Liver (tissue), 9 donors: Measurements from ENCODE around the gene SPIN1. TPM values are rescaled to one million over a fixed set of nuclear protein-coding genes. Genes with fewer than 3 reads are reported as not detected.

ENCODE experiments used
- DNase-seq: peaks from one replicate; pipeline ENCODE4 v3.0.0-alpha.2; 2017; ENCODE audit warnings: low spot score
- H3K27ac ChIP-seq, 2 donors: one replicate each; pipeline ENCODE4 v1.7.0; 2013; ENCODE audit warnings: inconsistent platforms in 2 of 2, low read length in 2 of 2, control low read depth in 1 of 2, low read depth in 1 of 2, mild to moderate bottlenecking in 1 of 2
- H3K27me3 ChIP-seq, 4 donors: one replicate each; pipeline versions ENCODE4 v1.6.1 to v1.7.0; 2013; ENCODE audit warnings: low read length in 3 of 4, inconsistent platforms in 1 of 4, mild to moderate bottlenecking in 1 of 4, moderate library complexity in 1 of 4; ENCODE audit not compliant: control insufficient read depth in 4 of 4, insufficient read depth in 4 of 4
- H3K36me3 ChIP-seq, 4 donors: one replicate each; pipeline versions ENCODE4 v1.6.1 to v1.7.0; 2013; ENCODE audit warnings: low read length in 3 of 4, mild to moderate bottlenecking in 3 of 4, low read depth in 1 of 4, moderate library complexity in 1 of 4; ENCODE audit not compliant: control insufficient read depth in 4 of 4, insufficient read depth in 3 of 4
- H3K4me1 ChIP-seq, 4 donors: one replicate each; pipeline versions ENCODE4 v1.6.1 to v1.7.0; 2013; ENCODE audit warnings: low read length in 3 of 4, mild to moderate bottlenecking in 3 of 4, moderate library complexity in 1 of 4; ENCODE audit not compliant: control insufficient read depth in 4 of 4, insufficient read depth in 4 of 4
- H3K4me3 ChIP-seq, 3 donors: one replicate each; pipeline versions ENCODE4 v1.6.1 to v1.7.0; 2013; ENCODE audit warnings: low read length in 3 of 3, control low read depth in 1 of 3, low read depth in 1 of 3, mild to moderate bottlenecking in 1 of 3
- H3K9ac ChIP-seq, 2 donors: one replicate each; pipeline ENCODE4 v1.7.0; 2013; ENCODE audit warnings: low read length in 2 of 2, mild to moderate bottlenecking in 2 of 2, moderate library complexity in 2 of 2, control low read depth in 1 of 2, low read depth in 1 of 2
- H3K9me3 ChIP-seq, 4 donors: one replicate each; pipeline versions ENCODE4 v1.6.1 to v1.7.0; 2013; ENCODE audit warnings: low read length in 3 of 4; ENCODE audit not compliant: control insufficient read depth in 4 of 4
- EGR1 ChIP-seq, 2 donors: IDR thresholded peaks; 2 replicates each; pipeline ENCODE4 v1.6.1; 2016 to 2018; ENCODE audit warnings: antibody characterized with exemption in 2 of 2, low read depth in 2 of 2
- GABPA ChIP-seq, 2 donors: IDR thresholded peaks in 1 of 2; conservative IDR thresholded peaks in 1 of 2; 2 replicates each; pipeline ENCODE4 v1.6.1; 2016; ENCODE audit warnings: antibody characterized with exemption in 2 of 2, mild to moderate bottlenecking in 1 of 2, moderate library complexity in 1 of 2
- HNF4A ChIP-seq, 2 donors: conservative IDR thresholded peaks; 2 replicates each; pipeline ENCODE4 v1.6.1; 2016; ENCODE audit warnings: antibody characterized with exemption in 2 of 2, mild to moderate bottlenecking in 2 of 2
- HNF4G ChIP-seq: IDR thresholded peaks from 2 replicates; pipeline ENCODE4 v1.6.1; 2016; ENCODE audit warnings: antibody characterized with exemption
- JUND ChIP-seq, 2 donors: IDR thresholded peaks; 2 replicates each; pipeline ENCODE4 v1.6.1; 2016; ENCODE audit warnings: antibody characterized with exemption in 2 of 2
- NR2F2 ChIP-seq: IDR thresholded peaks from 2 replicates; pipeline ENCODE4 v1.6.1; 2016; ENCODE audit warnings: antibody characterized with exemption
- RXRA ChIP-seq, 2 donors: IDR thresholded peaks; 2 replicates each; pipeline ENCODE4 v1.6.1; 2017 to 2018; ENCODE audit warnings: antibody characterized with exemption in 2 of 2, mild to moderate bottlenecking in 1 of 2
- SP1 ChIP-seq: IDR thresholded peaks from 2 replicates; pipeline ENCODE4 v1.6.1; 2018; ENCODE audit warnings: antibody characterized with exemption, mild to moderate bottlenecking
- TAF1 ChIP-seq: conservative IDR thresholded peaks from 2 replicates; pipeline ENCODE4 v1.6.1; 2016; ENCODE audit warnings: antibody characterized with exemption, mild to moderate bottlenecking
- YY1 ChIP-seq: IDR thresholded peaks from 2 replicates; pipeline ENCODE4 v1.6.1; 2016; ENCODE audit warnings: antibody characterized with exemption, mild to moderate bottlenecking
- WGBS: extraction: QIAGEN DNeasy Blood & Tissue Kit; methylation state at CpG from one replicate; pipeline ENCODE4 v1.1.7; 2013; 5-methylcytosine and 5-hydroxymethylcytosine counted together
- polyA plus RNA-seq, 2 donors: library from polyadenylated mRNA; stranded (reverse) in 1 of 2; unstranded in 1 of 2; fragments of 200-250 nt in 1 of 2; fragments of >200 nt in 1 of 2; fragmentation: Nextera tagmentation in 1 of 2; extraction: Ambion mirVana in 1 of 2; gene quantifications; one replicate each; pipeline versions ENCODE4 v1.2.1 to v1.2.3, GENCODE V29; 2013 to 2015
- total RNA-seq, 2 donors: library from RNA; depleted of rRNA; stranded (reverse); fragments of >200 nt; gene quantifications; one replicate each; pipeline ENCODE4 v1.2.3, GENCODE V29; 2014
- TF ChIP-seq, protein P1 (sequence below): IDR thresholded peaks from 2 replicates; pipeline ENCODE4 v1.6.1; 2016; ENCODE audit warnings: antibody characterized with exemption
- TF ChIP-seq, protein P2 (sequence below): IDR thresholded peaks from 2 replicates; pipeline ENCODE4 v1.6.1; 2016; ENCODE audit warnings: antibody characterized with exemption, mild to moderate bottlenecking
- TF ChIP-seq, protein P3 (sequence below): IDR thresholded peaks from 2 replicates; pipeline ENCODE4 v1.6.1; 2016; ENCODE audit warnings: antibody characterized with exemption
- TF ChIP-seq, protein P4 (sequence below): fragments of 150-350 bp; IDR thresholded peaks from 2 replicates; pipeline ENCODE4 v1.5.1; 2017; ENCODE audit warnings: improper control_type of control experiment, low read depth, low read length; ENCODE audit not compliant: missing input control
- donor health status: healthy.
- donor health status: healthy.
- donor health status: healthy.
- donor health status: healthy.
- donor health status: healthy.

SPIN1 gene
- total and polyA plus RNA-seq, 4 donors: 9.0 to 30.3 (median 18.6) TPM

DNA sequence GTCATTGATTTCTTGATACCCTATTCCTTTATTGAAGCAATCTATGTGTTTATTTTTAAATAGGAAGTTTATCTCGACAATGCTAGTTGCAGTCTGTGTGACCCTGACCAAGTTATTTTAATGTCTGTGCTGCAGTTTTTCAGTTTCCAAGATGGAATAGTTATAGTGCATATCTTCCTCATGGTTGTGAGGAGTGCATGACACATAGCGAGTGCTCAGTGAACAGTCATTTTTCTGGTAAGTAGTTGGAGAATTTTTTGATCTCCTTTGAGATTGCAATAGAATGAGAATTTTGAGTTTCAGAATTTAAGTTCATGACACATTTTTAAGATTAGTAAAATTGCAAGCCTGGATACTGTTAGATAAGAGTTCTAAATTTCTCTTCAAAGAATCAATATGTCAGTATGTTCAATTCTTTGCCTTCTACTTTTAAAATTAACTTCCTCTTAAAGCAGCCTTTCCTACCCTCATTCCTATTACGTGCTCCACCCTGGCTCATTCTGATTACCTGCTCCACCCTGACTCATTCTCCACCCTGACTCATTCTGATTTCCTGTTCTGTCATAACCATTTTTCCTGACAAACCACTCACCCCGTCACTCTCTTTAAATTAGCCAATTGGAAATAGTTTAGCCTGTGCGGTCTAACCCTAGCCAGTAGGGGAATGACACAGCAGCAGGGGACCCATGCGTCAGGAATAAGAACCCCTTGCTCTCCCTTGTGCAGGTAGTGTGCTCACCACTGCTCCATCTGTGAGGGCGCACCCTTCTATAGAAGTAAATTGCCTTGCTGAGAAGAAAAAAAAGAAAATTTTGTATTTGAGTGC is 30.7 kb downstream of the SPIN1 start:
- no peak overlapping the region for H3K4me3 ChIP-seq
- peaks cover 0 to 2% (median 0%) of the 10 kb centered on the region in 4 donors for H3K4me1 ChIP-seq
- H3K27me3 ChIP-seq: no peaks in the 10 kb centered on the region
- DNase-seq: no peak
- whole genome bisulfite sequencing: 91% methylated on average over 7 of the region's 7 CpGs
- H3K27ac ChIP-seq: no peak overlapping the region
- H3K9me3 ChIP-seq: peaks cover 0 to 11% (median 4%) of the 10 kb centered on the region in 4 donors
- TF ChIP-seq YY1: no peak
- no peak for TF ChIP-seq NR2F2
- TF ChIP-seq, protein P1, sequence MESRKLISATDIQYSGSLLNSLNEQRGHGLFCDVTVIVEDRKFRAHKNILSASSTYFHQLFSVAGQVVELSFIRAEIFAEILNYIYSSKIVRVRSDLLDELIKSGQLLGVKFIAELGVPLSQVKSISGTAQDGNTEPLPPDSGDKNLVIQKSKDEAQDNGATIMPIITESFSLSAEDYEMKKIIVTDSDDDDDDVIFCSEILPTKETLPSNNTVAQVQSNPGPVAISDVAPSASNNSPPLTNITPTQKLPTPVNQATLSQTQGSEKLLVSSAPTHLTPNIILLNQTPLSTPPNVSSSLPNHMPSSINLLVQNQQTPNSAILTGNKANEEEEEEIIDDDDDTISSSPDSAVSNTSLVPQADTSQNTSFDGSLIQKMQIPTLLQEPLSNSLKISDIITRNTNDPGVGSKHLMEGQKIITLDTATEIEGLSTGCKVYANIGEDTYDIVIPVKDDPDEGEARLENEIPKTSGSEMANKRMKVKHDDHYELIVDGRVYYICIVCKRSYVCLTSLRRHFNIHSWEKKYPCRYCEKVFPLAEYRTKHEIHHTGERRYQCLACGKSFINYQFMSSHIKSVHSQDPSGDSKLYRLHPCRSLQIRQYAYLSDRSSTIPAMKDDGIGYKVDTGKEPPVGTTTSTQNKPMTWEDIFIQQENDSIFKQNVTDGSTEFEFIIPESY: no peak
- TF ChIP-seq, protein P2, sequence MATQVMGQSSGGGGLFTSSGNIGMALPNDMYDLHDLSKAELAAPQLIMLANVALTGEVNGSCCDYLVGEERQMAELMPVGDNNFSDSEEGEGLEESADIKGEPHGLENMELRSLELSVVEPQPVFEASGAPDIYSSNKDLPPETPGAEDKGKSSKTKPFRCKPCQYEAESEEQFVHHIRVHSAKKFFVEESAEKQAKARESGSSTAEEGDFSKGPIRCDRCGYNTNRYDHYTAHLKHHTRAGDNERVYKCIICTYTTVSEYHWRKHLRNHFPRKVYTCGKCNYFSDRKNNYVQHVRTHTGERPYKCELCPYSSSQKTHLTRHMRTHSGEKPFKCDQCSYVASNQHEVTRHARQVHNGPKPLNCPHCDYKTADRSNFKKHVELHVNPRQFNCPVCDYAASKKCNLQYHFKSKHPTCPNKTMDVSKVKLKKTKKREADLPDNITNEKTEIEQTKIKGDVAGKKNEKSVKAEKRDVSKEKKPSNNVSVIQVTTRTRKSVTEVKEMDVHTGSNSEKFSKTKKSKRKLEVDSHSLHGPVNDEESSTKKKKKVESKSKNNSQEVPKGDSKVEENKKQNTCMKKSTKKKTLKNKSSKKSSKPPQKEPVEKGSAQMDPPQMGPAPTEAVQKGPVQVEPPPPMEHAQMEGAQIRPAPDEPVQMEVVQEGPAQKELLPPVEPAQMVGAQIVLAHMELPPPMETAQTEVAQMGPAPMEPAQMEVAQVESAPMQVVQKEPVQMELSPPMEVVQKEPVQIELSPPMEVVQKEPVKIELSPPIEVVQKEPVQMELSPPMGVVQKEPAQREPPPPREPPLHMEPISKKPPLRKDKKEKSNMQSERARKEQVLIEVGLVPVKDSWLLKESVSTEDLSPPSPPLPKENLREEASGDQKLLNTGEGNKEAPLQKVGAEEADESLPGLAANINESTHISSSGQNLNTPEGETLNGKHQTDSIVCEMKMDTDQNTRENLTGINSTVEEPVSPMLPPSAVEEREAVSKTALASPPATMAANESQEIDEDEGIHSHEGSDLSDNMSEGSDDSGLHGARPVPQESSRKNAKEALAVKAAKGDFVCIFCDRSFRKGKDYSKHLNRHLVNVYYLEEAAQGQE: no peak
- no peak for TF ChIP-seq TAF1
- TF ChIP-seq RXRA (IDR thresholded peaks at IDR 0.05): no peak
- no peak for TF ChIP-seq JUND (IDR thresholded peaks at IDR 0.05)
- no peak for TF ChIP-seq GABPA (IDR thresholded peaks at IDR 0.05 in 1 of 2, conservative IDR thresholded peaks at IDR 0.05 in 1 of 2)
- TF ChIP-seq SP1: no peak
- no peak for TF ChIP-seq HNF4A (conservative IDR thresholded peaks at IDR 0.05)
- TF ChIP-seq, protein P3, sequence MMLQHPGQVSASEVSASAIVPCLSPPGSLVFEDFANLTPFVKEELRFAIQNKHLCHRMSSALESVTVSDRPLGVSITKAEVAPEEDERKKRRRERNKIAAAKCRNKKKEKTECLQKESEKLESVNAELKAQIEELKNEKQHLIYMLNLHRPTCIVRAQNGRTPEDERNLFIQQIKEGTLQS: no peak
- TF ChIP-seq, protein P4, sequence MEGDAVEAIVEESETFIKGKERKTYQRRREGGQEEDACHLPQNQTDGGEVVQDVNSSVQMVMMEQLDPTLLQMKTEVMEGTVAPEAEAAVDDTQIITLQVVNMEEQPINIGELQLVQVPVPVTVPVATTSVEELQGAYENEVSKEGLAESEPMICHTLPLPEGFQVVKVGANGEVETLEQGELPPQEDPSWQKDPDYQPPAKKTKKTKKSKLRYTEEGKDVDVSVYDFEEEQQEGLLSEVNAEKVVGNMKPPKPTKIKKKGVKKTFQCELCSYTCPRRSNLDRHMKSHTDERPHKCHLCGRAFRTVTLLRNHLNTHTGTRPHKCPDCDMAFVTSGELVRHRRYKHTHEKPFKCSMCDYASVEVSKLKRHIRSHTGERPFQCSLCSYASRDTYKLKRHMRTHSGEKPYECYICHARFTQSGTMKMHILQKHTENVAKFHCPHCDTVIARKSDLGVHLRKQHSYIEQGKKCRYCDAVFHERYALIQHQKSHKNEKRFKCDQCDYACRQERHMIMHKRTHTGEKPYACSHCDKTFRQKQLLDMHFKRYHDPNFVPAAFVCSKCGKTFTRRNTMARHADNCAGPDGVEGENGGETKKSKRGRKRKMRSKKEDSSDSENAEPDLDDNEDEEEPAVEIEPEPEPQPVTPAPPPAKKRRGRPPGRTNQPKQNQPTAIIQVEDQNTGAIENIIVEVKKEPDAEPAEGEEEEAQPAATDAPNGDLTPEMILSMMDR: no peak
- TF ChIP-seq HNF4G: no peak
- no peak for TF ChIP-seq EGR1 (IDR thresholded peaks at IDR 0.05; ENCODE audit: low read depth in 2 of 2)
- H3K9ac ChIP-seq: no peak overlapping the region
- H3K36me3 ChIP-seq: no peaks in the 10 kb centered on the region

DNA sequence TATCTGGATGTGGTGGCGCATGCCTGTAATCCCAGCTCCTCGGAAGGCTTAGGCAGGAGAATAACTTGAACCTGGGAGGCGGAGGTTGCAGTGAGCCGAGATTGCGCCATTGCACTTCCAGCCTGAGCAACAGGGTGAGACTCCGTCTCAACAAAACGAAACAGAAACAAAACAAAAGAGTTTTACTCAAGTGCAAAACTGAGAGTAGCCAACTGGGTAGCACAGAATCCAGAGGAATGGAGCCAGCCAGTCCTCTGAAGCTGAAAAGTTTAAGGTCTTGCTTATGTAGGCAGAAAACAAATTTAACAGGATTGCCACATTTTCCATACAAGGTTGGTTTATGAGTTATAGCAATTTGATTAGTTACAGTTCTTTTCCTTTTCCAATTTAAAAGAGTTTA is 32.0 kb downstream of the SPIN1 start:
- no peaks in the 10 kb centered on the region for H3K36me3 ChIP-seq
- peaks cover 0 to 2% (median 0%) of the 10 kb centered on the region in 4 donors for H3K4me1 ChIP-seq
- H3K27me3 ChIP-seq: no peaks in the 10 kb centered on the region
- no peak for TF ChIP-seq HNF4G
- TF ChIP-seq HNF4A (conservative IDR thresholded peaks at IDR 0.05): peak in 1 of 2 donors; percentile 19
- H3K9me3 ChIP-seq: peaks cover 0 to 11% (median 3%) of the 10 kb centered on the region in 4 donors
- H3K4me3 ChIP-seq: no peak overlapping the region
- 75% methylated on average over 7 of the region's 7 CpGs for WGBS
- H3K9ac ChIP-seq: no peak overlapping the region
- no peak for DNase-seq
- H3K27ac ChIP-seq: peak overlapping the region in 1 of 2 donors; percentile 13
